Left renal cortex interstitium (tissue), 4 donors: ENCODE measurements around the gene IL23A. TPM values are rescaled to one million over a fixed set of nuclear protein-coding genes. Genes with fewer than 3 reads are reported as not detected.
A peak's percentile ranks its signal among the peaks of the same experiment; 100 is the strongest.

Experiments
- DNase-seq, 4 donors: peaks; one replicate each; pipeline ENCODE4 v3.0.0-alpha.2; 2013; ENCODE audit warnings: low read depth in 4 of 4, low spot score in 2 of 4, missing footprints in 1 of 4
- polyA plus RNA-seq, 4 donors: library from polyadenylated mRNA; unstranded; fragments of 120-200 nt; gene quantifications; one replicate each; pipeline ENCODE4 v1.2.1, GENCODE V29; 2013; ENCODE audit not compliant: insufficient read length in 4 of 4

Gene IL23A
- polyA plus RNA-seq, 4 donors = 0.59 to 1.2 (median 0.75) TPM

DNA sequence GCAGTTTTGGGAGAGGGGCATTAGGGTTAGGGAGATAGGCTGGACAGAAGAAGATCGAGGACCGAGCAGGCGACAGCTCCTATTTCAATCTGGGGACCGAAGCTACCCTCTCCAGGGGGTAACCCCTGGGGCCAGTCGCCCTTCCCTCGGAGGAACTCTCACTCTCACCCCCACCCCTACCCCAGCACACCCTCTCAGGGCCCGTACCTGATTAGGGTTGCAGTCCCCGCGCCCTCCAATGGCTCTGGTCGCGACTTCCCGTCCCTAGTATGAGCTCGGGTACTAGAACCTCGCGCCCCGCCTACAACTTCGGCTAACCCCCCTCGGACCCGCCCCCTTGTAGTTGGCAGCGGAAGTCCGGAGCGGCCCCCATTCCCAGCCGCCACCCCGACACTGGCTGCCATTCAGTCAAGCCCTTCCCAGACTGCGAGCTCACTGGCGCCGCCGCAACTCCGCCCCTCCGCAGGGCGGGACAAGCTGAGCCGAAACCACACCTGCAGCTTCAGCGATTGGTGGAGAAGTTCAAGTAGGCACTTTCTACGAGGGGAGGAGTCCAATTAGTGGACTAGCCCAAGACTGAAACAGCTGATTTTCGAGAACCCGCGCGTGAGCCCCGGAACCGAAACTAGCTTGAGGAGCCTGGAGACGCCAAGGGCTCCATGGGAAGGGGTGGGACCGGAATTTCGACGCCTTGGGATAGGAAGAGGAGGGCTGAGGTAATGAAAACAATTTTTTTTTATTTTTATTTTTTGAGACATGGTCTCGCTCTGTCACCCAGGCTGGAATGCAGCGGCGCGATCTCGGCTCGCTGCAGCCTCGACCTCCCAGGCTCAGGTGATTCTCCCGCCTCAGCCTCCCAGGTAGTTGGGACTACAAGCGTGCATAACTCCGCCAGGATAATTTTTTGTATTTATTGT is 21.4 kb downstream of the IL23A start, which contains the start of gene STAT2:
STAT2 (minus strand) TSS at position 257 of the 917 bp plus-strand sequence. CDS start 3,536 bp downstream, outside the sequence.
- DNase-seq = peak; percentile 98 to 100 (median 99)

DNA sequence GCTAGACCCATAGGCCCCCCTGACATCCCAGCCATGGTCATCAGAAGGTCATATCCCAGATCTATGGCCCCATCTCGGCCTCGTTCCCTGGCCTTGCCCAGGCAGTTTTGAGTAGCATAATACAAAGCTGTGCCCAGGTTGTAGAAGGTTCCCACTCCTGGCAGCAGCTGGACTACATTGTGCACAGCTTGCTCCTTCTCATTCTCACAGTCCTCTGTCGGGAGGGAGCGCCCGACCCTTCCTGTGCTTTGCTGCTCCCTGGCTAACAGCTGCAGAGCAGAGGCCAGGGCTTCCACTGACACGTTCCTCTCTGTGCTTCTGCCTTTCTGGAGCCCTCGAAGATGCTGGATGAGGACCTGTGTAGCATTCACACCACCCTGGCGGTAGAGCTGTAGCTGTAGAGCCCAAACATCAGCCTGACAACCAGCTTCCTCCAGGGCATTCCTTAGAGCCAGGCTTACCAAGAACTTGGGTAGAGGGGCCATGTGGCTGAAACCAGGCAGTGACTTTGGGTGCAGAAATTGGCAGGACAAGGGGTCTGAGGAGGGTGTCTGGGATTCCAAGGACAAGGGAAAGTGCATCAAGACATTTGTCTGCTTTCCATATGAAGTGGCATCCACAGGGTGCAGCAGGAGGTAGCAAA is 22.9 kb downstream of the IL23A start:
- no peak for DNase-seq

DNA sequence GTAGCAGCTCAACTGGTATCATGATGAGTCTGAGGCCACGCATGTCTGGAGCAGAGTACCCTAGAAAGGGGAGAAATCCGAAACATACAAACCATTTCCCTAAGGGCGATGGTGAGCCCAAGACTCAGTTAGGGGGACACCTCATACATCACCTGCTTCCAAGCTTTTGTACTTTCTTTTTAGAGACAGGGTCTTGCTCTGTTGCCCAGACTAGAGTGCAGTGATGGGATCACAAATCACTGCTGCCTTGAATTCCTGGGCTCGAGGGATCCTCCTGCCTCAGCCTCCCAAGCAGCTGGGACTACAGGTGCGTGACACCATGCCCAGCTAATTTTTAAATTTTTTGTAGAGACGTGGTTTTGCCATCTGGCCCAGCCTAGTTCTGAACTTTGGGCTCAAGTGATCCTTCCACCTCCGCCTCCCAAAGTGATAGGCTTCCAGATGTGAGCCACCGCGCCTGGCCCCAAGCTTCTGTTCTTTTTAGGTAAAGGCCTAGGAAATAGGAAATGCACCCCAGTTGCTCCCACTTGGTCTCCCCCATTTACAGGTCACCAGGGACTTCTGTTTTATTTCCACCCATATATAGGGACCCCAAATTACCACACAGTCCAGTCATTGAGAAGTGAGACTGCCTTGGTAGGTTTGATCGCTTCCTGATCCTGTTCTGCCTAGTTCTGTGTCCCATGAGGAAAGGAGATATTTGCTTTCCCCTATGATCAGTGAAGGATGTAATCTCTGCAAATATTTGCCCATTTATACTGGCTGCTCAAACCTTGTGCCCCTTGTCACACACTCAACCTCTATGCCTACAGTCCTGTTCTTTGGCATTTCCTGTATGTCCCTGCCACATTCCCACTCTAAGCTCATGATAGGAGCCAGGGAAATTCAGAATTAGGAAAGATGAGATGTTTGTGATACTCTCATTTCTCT is 23.7 kb downstream of the IL23A start, which contains the start of gene APOF:
APOF (minus strand) TSS at position 728 of the 930 bp plus-strand sequence; CDS start at position 616, 112 bp downstream.
- no peak for DNase-seq

DNA sequence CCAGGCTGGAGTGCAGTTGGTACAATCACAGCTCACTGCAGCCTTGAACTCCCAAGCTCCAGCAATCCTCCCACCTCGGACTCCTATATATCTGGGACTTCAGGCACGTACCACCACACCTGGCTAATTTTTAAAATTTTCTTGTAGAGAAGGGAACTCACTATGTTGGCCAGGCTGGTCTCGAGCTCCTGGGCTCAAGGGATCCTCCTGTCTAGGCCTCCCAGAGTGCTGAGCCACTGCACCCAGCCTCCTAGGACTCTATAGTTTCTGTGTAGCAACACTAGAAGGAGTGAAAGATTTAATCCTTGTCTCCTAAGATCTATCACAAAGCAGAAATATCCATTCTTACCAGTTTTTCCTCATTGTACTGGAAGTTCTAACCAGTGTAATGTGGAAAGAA is 28.3 kb downstream of the IL23A start:
- no peak for DNase-seq

DNA sequence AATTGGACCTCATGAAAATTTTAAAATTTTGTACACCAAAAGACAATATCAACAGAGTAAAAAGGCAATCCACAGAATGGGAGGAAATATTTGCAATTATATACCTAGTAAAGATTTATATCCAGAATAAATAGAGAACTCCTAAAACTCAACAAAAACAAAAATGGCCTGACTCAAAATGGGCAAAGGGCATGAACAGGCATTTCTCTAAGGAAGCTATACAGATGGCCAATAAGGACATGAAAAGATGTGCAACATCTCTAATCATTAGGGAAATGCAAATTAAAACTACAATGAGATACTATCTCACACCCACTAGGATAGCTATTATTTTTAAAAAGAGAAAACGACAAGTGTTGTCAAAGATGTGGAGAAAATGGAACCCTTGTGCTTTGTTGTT is 34.8 kb downstream of the IL23A start:
- no peak for DNase-seq

DNA sequence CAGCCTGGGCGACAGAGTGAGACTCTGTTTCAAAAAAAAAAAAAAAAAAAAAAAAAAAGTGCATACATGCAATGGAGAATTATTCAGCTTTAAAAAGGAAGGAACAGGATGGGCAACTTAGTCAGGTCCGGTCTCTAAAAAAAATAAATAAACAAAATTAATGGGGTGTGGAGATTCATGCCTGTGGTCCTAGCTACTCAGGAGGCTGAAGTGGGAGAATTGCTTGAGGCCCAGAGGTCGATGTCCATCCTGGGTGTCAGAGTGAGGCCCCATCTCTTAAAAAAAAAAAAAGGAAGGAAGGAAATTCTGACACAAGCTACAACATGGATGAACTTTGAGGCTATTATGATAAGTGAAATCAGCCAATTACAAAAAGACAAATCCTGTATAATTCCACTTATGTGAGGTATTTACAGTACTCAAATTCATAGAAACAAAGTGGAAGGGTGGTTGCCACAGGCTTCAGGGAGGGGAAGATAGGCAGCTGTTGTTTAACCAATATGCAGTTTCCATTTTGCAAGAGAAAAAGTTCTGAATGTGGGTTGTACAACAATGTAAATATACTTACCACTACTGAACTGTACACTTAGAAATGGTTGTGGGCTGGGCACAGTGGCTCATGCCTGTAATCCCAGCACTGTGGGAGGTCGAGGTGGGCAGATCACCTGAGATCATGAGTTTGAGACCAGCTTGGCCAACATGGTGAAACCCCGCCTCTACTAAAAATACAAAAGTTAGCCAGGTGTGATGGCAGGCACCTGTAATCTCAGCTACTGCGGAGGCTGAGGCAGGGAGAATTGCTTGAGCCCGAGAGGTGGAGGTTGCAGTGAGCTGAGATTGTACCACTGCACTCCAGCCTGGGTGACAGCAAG is 36.3 kb downstream of the IL23A start:
- no peak for DNase-seq

DNA sequence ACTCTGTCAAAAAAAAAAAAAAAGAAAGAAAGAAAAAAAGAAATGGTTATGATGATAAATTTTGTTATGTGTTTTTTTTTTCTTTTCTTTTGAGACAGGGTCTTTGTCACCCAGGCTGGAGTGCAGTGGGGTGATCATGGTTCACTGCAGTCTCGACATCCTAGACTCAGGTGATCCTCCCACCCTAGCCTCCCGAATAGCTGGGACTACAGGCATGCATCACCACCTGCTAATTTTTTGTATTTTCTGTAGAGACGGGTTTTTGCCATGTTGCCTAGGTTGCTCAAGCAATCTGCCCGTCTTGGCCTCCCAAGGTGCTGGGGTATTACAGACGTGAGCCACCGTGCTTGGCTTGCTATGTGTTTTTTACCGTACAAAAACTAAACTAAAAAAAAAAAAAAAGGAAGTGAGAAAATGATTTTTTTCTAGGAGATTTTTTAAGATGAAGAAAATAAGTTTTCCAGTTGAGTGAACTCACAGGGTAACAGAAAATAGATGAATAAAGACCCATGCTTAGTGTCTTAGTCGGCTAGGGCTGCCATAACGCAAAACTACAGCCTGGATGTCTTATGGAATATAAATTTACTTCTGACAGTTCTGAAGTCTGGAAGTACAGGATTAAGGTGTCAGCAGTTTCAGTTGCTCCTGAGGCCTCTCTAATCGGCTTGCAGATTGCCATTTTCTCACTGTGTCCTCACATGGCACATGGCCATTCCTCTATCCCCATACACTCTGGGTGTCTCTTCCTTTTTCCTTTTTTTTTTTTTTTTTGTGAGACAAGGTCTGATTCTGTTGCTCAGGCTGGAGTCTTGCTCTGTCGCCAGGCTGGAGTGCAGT is 37.1 kb downstream of the IL23A start:
- DNase-seq = no peak

DNA sequence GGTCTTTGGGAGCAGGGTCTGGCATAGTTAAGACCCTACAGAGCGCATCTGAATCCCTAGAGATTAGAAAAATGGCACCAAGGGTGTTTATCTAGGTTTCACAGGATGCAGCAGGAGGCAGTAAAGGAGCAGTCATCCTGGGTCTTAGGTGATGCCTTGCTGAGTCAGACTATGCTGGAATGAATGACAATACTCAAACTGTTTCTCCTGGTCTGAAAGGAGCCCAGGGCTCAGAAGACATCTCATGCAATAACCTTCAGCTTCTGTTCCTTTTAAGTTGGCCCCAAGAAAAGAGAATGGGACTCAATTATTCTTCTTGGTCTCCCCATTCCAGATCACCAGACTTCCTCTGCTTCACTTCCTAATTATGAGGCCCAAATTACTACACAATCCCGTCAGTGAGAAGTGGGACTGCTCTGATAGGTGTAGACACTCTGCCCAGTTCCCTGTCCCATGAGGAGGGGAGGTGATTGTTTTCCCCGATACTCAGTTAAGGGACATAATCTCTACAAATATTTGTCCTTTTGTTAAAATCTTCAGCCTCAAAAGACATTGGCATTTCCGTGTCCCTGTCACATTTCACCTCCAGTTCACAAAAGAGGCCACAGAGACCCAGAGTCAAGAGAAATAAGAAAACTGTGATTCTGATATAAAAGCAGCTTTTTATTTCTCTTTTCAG is 38.8 kb downstream of the IL23A start:
- DNase-seq = no peak

DNA sequence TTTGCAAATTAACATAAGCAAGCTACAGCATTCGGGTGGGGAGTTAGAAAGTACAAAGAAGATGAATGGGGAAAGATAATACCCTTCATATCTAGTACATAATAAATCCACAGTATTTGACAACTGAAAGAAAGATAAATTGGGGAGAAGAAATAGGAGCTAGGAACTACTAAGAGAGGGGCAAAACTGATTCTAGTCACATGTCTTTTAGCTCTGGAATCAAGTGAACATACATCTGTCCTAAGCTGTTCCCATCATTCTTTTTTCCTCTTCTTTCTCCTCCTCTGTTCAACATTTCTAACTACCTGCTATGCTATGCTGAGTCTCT is 39.3 kb downstream of the IL23A start:
- DNase-seq = no peak

DNA sequence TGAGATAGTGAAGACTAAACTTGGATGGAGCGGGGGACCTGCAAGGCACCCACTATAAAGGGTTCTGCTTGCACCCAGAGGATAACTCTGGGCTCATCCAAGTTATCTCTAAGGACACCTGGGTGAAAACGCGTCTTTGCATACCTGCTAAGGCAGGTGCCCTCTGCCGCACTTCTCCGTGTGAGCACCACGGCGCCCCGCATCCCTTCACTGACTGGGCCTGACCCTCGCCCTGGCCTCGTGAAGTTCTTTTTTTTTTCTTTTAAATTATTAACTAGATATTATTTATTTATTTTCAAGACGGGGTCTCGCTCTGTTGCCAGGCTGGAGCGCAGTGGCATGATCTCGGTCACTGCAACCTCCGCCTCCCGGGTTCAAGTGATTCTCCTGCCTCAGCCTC is 43.9 kb downstream of the IL23A start:
- no peak for DNase-seq

DNA sequence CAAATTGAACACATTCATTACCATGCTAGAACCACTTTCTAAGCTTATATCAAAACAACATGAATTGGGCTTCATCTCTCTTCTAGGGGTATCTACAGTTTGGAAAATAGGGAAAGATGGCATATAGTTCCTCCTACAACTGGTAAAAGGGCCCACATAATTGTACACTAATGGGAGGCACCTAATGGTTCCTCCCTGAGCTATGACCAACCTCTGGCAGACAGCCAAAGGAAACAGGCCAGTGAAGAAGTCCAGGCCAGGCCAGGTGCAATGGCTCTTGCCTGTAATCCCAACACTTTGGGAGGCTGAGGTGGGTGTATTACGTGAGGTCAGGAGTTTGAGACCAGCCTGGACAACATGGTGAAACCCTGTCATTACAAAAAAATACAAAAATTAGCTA is 47.2 kb downstream of the IL23A start:
- no peak for DNase-seq

DNA sequence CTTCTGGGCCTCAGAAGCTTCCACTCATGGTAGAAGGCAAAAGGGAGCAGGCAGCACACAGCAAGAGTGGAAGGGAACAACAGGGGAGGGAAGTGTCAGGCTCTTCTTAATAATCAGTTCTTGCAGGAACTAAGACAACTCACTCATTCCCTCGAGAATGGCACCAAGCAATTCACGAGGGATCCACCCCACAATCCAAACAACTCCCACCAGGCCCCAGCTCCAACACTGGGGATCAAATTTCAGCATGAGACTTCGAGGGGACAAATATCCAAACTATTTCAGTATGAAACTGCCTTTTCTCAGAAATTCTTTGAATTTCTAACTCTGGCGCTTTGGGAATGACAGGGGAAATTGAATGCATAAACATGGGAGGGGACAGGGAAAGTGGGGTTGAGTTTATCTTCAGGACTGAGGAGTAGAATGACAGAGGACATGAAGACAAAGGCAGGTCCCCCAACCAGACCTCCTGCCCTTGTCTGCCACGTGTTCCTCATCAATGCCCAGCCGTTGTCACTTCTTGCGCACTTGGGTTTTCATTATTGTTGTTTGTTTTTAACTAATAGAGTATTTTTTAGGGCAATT is 48.6 kb downstream of the IL23A start:
- DNase-seq = peak in 1 of 4 donors; percentile 37

DNA sequence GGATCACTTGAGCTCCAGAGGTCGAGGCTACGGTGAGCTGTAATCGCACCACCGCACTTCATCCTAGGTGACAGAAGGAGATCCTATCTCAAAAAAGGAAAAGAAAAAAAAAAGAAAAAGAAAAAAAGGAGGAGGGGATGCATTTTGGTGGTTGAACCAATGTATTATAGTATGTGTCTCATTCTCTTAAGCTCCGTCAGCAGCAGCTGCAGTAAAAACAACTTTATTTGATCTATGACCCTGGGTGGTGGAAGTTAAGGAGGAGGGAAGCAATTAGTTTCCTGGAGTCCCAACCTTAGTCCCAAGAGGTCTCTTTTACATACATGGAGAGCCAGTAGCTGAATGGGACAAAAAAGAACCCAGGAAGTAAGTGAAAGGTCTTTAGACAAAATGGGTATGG is 50.7 kb downstream of the IL23A start:
- DNase-seq = no peak

Other genes starting within 250 kb of the IL23A start
- gene PA2G4, start 234.3 kb upstream of the IL23A start, polyA plus RNA-seq = 100 to 1,000 TPM; 148 to 165 (median 156) TPM
- 1,000 to 10,000 TPM; 4,437 to 5,971 (median 5,319) TPM for gene RPL41, start 222.3 kb upstream of the IL23A start, polyA plus RNA-seq
- 1 to 10 TPM; 5.8 to 8.4 (median 6.2) TPM for gene ZC3H10, start 220.6 kb upstream of the IL23A start, polyA plus RNA-seq
- gene ESYT1, start 210.6 kb upstream of the IL23A start, polyA plus RNA-seq = 10 to 100 TPM; 74.7 to 87.1 (median 75.3) TPM
- 100 to 1,000 TPM; 158 to 212 (median 171) TPM for gene MYL6B, start 186.3 kb upstream of the IL23A start, polyA plus RNA-seq
- gene MYL6, start 180.5 kb upstream of the IL23A start, polyA plus RNA-seq = 1,000 to 10,000 TPM; 1,610 to 2,370 (median 1,767) TPM
- 100 to 1,000 TPM in 3 of 4 donors, 10 to 100 TPM in 1; 97.5 to 151 (median 128) TPM for gene SMARCC2, start 149.4 kb upstream of the IL23A start, polyA plus RNA-seq
- 10 to 100 TPM; 44.0 to 46.6 (median 45.4) TPM for gene RNF41, start 117.0 kb upstream of the IL23A start, polyA plus RNA-seq
- gene NABP2, start 114.5 kb upstream of the IL23A start, polyA plus RNA-seq = 10 to 100 TPM; 28.6 to 32.9 (median 30.8) TPM
- gene SLC39A5, start 108.8 kb upstream of the IL23A start, polyA plus RNA-seq = 10 to 100 TPM; 46.5 to 69.1 (median 59.7) TPM
- gene ANKRD52, start 80.5 kb upstream of the IL23A start, polyA plus RNA-seq = 10 to 100 TPM; 24.0 to 45.9 (median 31.5) TPM
- 10 to 100 TPM; 13.3 to 20.7 (median 19.0) TPM for gene COQ10A, start 71.9 kb upstream of the IL23A start, polyA plus RNA-seq
- 100 to 1,000 TPM; 169 to 213 (median 200) TPM for gene CS, start 38.6 kb upstream of the IL23A start, polyA plus RNA-seq
- gene CNPY2, start 22.9 kb upstream of the IL23A start, polyA plus RNA-seq = 100 to 1,000 TPM; 143 to 174 (median 159) TPM
- gene PAN2, start 4.9 kb upstream of the IL23A start, polyA plus RNA-seq = 100 to 1,000 TPM in 2 of 4 donors, 10 to 100 TPM in 2; 51.8 to 138 (median 92.9) TPM
- 100 to 1,000 TPM in 2 of 4 donors, 10 to 100 TPM in 2; 71.1 to 156 (median 114) TPM for gene STAT2, start 21.2 kb downstream of the IL23A start, polyA plus RNA-seq
- under 1 TPM; 0.09 to 0.14 (median 0.12) TPM for gene APOF, start 24.0 kb downstream of the IL23A start, polyA plus RNA-seq
- gene TIMELESS, start 110.5 kb downstream of the IL23A start, polyA plus RNA-seq = 10 to 100 TPM; 30.4 to 45.3 (median 40.8) TPM
- under 1 TPM in 3 of 4 donors, not detected in 1; 0.11 to 0.38 (median 0.21) TPM for gene MIP, start 115.8 kb downstream of the IL23A start, polyA plus RNA-seq
- gene SPRYD4, start 129.7 kb downstream of the IL23A start, polyA plus RNA-seq = 1 to 10 TPM; 3.4 to 7.4 (median 5.1) TPM
- gene GLS2, start 149.3 kb downstream of the IL23A start, polyA plus RNA-seq = 1 to 10 TPM; 1.2 to 3.0 (median 2.1) TPM
- 10 to 100 TPM; 34.6 to 47.2 (median 39.0) TPM for gene RBMS2, start 182.9 kb downstream of the IL23A start, polyA plus RNA-seq